Measurements from ENCODE around the gene PTPRF.

GRCh38 chr1:43552059-43552742, 21.5 kb downstream of the PTPRF start:
- TF ChIP-seq CTCF (IDR thresholded peaks at IDR 0.05) (no peak), POLR2A (IDR thresholded peaks at IDR 0.05) (no peak)
